HG02973 (cell line): ENCODE data around the gene MYOF.
"Not testable (repeated sequence)": the region's sequence is repeated elsewhere in the genome, so short reads cannot be mapped to it uniquely, and the experiment has no call there.

Experiments
- ATAC-seq: cut with Tn5 transposase; IDR thresholded peaks from one replicate; pipeline ENCODE4 v1.9.1; 2021; ENCODE audit warnings: moderate library complexity; ENCODE audit not compliant: unreplicated experiment

The MYOF gene

DNA sequence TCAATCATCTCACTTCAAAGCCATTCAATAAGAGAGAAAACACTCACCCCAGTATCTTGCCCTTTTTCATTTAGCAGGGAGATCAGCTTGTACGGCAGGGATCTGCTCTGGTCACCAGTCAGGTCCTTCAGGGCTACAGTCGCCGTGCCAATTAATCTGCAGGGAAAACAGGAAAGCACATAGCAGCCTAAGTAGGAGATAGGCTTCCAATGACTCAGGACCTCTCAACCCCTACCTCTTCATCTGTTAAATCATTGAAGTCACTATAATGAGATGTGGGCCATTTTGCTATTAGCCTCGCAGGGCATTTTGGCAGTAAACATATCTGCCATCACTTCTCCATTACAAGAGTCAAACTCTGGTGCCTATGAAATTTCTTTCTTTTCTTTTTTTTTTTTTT, 50.8 kb downstream of the MYOF start:
- ATAC-seq: no peak

DNA sequence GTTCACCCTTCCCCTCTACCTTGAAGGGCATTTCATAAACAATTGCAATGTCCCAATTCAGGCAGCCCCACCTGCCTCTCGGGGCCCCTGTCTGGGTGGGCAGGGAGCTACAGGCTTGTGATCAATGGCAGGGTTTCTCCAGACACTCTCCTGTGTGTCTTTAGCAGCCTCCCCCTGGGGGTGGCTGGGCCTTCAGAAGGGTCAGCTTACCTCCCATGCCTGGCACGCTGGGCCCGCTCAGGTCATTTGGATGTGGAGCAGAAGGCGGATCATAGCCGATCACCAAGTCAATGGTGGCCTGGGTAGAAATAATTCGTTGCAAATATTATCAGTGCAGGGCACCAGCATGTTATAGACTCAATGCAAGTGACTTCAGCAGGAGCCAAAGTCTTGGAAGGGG, 56.3 kb downstream of the MYOF start:
- no peak for ATAC-seq

DNA sequence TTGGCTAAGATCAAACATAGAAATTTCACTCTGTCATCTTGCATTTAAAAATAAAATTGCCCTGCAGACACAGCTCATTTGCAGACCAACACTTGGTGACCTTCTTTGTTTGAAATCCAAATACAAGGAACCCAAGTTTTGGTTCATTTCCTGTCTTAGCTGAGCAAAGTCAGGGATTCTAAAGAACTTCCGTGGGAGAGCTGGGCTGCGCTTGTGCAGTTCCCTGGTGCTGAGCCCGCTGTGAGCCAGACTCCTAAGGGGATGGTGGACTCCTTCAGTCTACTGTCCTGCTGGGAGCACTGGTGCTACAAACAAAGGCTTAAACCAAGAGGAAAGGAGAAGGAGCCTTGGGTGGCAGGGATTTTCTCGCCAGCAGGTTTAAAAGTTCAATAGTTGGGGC, 60.0 kb downstream of the MYOF start:
- no peak for ATAC-seq

DNA sequence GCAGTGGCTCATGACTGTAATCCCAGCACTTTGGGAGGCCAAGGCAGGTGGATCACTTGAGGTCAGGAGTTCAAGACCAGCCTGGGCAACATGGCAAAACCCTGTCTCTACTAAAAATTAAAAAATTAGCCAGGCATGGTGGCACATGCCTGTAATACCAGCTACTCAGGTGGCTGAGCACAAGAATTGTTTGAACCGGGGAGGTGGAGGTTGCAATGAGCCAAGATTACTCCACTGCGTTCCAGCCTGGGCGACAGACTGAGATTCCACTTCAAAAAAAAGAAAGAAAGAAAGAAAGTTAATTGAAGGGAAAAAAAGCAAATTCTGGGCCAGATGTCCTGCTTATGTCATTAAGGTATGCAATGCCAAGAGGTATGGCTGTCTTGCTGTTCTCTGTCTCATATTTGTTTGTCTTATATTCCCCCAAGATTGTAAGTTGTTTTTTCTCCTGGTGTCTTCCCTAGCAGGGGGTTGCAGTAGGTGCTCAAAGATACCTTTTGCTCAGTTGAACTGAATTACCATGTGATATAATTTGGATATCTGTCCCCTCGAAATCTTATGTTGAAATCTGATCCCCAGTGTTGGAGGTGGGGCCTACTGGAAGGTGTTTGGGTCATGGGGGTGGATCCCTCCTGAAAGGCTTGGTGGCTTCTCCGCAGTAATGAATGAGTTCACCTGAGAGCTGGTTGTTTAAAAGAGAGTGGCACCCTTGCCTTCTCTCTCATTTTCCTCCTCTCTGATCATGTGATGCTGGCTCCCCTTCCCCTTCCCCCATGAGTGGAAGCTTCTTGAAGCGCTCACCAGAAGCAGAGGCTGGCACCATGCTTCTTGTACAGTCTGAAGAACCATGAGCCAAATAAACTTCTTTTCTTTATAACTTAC, 60.9 kb downstream of the MYOF start:
- no peak for ATAC-seq

DNA sequence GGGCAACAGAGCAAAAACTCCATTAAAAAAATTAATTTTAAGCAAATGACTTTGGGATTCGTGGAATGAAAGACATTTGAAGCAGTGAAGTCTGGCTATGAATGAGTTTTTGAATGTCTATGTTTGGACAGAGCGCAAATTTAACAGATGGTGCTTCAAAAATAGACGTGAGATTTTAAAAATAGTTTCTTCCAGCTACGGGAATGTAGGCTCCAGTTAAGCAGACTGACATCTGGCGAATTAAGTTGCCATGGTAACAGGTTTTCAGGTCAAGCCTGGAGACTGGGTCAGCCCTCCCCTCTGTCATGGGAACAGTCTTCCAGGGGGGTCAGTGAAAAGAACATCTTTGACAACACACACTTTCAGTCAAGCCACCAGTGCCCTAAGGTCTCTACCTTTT, 62.0 kb downstream of the MYOF start:
- ATAC-seq: no peak

DNA sequence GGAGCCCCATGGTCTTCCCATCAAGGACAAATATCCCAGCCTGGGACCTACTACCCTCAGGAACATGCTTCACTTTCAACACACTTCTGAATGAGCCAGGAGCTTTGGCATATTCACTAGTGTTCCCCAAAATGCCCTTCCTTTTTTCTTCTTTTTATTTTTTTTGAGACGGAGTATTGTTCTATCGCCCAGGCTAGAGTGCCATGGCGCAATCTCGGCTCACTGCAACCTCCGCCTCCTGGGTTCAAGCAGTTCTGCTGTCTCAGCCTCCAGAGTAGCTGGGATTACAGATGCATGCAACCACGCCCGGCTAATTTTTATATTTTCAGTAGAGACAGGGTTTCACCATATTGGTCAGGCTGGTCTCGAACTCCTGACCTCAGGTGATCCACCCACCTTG, 63.1 kb downstream of the MYOF start:
- not testable (repeated sequence) for ATAC-seq

DNA sequence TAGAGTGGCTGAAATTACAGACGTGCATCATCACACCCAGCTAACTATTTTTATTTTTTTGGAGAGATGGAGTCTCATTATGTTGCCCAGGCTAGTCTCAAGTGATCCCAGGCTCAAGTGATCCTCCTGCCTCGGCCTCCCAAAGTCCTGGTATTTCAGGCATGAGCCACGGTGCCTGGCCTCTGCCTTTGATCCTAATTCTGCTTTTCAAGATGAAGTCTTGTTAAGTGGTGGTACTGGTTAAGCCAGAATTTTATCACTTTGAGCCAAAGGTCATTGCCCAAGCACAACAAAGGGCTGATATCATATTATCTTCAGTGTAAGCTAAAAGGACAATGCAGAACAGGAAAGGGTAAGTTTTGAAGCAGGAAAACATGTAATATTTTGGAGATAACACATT, 64.2 kb downstream of the MYOF start:
- no peak for ATAC-seq

DNA sequence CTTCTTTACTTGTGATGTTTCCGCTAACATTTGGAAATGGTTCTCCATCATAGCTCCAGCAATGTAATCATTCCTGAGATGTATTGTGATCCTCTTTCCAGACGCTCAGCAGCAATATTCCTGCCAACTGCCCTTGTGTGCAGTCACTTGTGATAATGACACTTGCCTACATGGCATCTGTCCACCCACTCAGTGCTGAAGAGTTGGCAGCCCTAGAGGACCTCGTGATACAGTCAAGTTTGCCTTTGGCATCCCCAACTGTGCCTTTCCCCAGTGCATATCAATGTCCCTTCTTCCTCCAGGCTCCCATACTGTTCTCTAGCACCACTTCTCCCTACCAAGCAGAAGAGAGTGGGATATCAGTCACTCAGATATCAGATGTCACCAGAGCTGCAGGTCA, 64.9 kb downstream of the MYOF start:
- no peak for ATAC-seq

DNA sequence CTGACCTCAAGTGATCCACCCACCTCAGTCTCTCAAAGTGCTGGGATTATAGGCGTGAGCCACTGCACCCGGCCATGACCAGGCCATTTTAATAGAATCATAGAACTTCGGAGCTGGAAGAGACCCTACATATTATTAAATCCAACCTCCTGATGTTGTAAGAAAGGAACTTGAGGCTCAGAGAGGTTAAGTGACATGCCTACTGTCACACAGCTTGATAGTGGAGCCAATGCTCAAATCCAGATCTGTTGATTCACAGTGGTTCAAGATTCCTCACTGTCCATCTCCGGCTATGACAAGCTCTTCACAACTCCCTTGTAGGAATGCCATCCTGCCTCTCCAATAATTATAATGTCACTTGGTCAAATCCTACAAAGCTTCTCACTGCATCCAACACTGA, 65.3 kb downstream of the MYOF start:
- no peak for ATAC-seq

DNA sequence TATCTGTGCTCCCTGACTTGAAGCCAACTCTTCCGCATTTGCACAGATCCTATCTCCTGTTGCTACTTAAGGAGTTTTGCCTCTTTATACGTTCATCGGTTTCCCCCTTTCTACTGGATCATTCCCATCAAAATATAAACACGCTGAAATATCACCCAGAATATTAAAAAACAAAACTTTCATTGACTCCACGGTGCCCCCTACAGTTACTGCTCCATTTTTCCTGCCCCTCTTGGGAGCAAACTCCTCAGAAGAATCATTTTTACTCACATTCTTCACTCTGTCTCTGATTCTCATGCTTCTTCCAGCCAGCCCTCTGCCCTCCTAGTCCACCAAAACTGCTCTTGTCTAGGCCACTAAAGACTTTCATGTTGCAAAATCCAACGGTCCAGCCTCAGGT, 66.4 kb downstream of the MYOF start:
- ATAC-seq: no peak

DNA sequence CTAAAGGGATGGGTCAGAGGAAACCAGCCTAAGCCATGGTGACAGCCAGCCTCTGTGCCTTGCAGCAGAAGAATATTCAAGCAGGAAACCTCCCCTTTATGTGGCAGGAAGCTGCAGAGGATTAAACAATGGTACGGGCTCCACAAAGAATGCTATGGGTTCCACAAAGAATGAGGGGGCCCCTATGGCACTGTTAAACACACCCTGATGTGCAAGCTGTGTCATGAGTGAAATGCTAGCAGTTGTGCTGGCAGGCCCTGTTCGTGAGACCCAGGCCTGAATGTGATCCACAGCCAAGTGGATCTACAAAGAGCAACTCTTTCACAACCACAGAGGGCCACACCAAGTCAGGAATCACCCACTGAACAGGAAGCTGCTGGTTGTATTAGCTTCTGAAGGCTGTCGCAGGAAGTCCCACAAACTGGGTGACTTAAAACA, 68.9 kb downstream of the MYOF start:
- ATAC-seq: no peak

DNA sequence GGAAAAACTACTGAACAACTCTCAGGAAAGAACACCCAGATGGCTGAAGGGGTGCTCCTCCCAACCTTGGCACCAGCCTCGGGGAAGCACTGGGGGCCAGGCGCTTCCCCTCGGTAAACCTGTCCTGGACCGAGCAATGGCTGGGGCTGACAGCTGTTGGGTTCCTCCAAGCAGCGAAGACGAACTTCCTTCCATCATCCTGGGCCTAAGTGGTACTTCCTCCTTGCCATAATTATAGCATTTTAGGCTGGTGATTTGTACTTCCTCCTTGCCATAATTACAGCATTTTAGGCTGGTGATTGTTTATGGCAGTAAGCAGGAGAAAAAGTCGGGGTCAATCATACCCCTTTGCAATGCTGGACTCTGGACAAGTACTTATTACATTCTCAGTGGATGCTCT, 69.3 kb downstream of the MYOF start:
- ATAC-seq: no peak

DNA sequence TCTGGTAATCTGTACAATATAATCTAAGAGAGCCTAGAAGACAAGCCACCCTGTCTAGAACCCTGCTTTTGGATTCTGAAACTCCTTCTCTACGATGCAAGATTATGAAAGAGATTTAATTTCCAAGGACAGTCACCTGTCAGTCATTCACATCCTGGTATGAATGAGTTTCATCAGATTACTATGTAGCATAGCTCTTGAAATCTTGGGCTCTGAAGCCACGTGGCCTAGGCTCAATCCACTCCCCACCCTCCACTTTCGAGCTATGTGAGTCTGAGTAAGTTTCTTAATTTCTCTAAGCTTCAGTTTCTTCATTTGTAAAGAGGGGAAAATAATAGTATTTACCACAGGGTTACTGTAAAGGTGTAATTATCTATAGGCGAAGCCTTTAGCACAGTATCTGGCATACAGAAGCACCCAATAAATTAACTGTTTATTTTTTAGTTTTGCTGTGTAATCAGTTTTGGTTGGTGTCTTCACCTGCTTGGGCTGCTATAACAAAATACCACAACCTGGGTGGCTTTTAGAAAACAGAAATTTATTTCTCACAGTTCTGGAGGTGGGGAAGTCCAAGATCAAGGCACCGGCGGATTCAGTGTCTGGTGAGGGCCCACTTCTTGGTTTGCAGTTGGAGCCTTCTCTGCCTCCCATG, 71.3 kb downstream of the MYOF start:
- no peak for ATAC-seq

DNA sequence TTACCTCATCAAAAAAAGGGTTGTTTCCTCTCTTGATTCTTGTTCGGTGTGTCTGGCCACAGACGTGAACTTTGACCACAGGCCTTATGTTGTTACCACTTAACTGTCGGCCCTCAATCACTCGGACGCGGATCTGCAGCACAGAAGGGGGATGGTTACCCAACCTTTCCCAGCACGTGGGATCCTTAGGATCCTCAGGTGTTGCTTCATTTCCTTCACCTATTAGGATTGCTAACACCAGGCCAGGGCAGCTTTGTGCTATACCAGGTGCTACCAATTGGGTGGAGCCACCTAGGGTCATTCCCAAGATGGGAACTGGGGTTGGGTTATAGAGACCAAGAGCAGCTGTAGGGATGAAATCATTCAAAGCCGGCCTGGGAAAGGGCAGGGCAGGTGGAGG, 73.4 kb downstream of the MYOF start:
- ATAC-seq: no peak

DNA sequence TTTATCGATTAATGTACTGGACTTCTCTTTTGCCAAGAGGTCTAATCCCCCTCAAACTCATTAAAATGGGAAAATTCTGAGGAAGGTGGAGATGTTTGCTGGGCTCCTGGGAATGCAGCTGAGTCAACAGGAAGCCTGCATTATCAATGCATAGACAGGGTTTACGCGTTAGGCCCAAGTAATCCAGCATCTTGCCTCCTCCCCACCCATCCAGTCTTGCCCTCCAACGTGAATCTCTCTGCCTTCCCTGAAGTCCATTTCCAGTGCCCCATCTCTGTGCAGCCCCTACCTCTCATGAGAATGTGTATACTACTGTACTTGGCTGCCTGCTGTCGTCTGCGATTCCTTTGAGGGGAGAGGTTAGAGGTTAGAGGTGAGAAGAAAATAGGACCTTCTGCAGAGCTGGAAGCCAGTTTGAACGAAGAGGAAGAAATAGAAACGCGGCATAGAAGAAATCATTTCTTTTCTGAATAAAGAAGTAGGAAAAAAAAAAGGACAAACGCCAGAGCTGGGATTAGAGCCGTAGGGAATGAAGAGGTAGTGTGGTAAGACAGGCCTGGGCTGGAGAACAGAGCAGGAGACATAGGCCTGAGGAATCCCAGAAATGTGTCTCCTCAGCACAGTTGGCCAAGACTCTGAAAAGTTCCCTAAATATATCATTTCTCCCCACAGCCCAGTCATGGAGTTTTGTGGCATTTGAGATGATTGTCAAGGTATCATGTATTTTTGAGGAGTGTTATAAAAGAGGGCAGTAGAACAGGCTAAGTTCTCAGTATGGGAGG, 75.6 kb downstream of the MYOF start:
- ATAC-seq: no peak

DNA sequence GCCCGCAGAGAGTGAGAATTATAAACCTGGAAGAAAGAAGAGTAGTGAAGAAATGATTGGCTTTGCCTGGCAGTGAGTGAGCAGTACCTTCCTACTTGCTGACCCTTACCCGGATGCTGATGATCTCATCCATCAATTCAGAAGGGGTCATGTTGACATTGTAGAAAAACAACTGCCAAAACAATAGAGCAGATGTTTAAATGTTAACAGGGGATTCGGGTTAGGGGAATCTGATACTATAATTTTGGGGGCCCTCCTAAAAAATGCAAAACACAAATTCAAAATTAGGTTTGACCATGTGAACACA, 78.1 kb downstream of the MYOF start:
- ATAC-seq: no peak

DNA sequence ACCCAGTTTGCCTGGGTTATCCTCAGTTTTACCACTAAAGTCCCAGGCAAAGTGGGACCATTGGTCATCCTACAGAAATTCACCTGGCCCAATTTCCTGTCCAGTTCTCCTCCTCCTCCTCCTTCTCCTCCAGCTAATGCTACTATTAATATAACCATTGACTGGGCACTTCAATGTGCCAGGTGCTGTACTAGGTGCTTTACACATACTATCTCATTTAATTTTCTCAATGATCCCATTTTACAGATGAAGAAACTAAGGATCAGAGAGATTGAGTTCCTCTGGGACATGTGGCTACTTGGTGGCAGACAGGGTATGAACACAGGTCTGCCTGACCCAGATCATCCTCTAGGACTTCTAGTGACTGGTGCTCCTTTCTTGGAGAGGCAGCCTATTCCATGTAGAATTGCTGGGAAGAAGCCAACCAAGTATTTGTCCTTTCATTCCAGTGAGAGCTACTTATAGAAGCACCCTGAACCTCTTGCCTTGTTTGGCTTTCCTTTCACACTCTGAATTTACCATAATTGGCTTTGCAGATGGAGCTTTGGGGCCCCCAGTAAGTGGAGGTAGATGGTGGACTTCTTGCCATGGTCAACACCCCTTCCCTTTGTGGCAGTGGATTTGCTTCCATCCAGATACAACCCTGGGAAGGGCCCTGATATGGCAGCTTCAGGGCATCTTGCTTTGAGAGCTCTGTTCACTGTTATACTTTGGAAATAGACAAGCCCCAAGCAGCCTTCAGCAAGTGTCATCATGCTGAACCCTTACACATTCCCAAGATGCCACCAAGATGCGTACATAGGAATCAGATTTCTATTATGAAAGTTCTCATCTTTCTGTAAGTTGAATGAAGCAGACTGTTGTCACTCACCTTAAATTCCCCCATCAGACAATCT, 78.7 kb downstream of the MYOF start:
- no peak for ATAC-seq

DNA sequence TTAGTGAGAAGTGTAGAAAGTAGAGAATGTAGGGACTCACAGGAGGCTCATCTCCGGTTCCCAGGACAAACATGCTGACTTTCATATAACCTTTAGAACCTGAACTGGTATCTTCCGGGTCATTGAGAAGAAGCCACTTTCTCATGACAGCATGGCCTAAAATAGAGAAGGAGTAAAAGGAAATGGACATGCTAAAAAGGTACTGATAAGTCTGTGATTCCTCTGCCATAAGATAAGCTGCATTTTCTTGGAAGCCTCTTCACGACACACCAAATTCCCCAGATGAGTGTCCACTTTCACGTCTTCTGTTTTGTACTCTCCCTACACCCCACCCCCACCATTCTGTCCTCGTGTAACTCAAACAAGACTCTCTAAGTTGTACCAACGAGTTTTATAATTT, 79.9 kb downstream of the MYOF start:
- no peak for ATAC-seq

DNA sequence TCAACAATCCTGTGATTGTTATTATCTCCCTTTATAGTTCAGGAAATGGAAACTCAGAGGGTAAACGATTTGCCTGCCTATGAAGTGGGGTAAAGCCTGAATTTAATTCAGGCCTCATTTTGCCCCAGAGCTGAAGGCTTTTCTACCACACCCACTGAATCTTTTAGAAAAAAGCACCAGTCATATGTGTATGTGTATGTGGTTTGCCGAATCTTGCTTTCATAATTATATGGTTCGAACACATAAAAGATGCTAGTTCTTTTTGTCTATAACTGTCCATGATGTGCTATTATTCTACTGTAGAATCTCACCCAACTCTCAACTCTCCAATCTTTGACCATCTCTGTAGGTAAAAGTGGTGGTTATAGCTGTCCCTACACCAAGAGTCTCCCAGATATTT, 83.6 kb downstream of the MYOF start:
- ATAC-seq: no peak

DNA sequence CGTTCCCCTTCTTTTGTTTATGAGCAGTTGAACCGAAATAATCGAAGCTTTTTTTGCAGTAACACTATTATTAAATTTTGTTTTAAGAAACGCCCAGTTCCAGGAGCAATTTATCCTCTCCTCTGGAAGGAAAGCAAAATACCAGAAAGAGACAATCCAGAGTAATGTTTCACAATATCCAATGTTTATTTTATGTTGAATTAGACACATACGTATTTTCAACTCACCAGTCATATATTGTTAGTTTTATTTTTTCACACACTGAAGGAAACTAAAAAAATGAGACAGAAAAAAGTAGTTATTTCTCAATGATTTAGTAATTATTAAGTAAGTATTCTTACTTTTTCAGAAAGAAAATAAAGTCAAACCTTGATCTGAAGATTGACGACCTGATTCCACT, 85.1 kb downstream of the MYOF start:
- ATAC-seq: no peak

DNA sequence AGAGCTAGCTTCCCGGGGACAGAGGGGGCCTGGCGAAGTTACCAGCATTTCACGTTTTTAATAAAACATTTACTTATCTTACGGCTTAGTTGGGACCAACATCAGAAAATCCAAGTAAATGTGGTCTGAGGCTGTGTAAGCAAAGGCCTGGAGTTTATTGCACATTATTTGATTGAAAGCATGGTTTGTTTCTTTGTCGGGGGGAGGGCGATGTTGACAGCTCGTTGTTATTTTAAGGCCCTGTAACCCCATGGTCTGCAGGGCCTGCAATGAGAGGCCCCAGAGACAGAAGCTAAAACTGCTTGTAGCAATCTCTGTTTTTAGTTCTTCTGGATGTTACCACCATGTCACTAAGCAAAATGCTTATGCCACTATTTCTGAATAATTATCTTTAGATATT, 88.9 kb downstream of the MYOF start:
- ATAC-seq: no peak
